Transverse colon (tissue), 4 donors: Measurements from ENCODE around the gene CACNG7.

Source experiments
- CTCF ChIP-seq, 5 experiments: fragments of 200-600 bp in 3 of 5; fragments of 450-650 bp in 2 of 5; sonication (generic) in 3 of 5; IDR thresholded peaks; 1 replicate in 2 of 5; 2 replicates in 3 of 5; pipeline ENCODE4 v1.5.1; 2016 to 2017; ENCODE audit warnings: antibody characterized with exemption in 5 of 5, inconsistent platforms in 3 of 5, mild to moderate bottlenecking in 2 of 5, moderate library complexity in 1 of 5
- EP300 ChIP-seq: sonication (generic); formaldehyde crosslinking; IDR thresholded peaks from one replicate; pipeline ENCODE4 v1.6.1; 2017; ENCODE audit warnings: antibody characterized with exemption, low read depth
- POLR2A ChIP-seq: fragments of 450-650 bp; IDR thresholded peaks from one replicate; pipeline ENCODE4 v1.6.1; 2016; ENCODE audit warnings: antibody characterized with exemption, mild to moderate bottlenecking, moderate library complexity
- POLR2AphosphoS5 ChIP-seq, 3 donors: sonication (generic); formaldehyde crosslinking; IDR thresholded peaks; one replicate each; pipeline ENCODE4 v1.6.1; 2016; ENCODE audit warnings: antibody characterized with exemption in 3 of 3

- TF ChIP-seq POLR2A: no peak
- TF ChIP-seq CTCF (IDR thresholded peaks at IDR 0.05): no peak
- no peak for TF ChIP-seq EP300
- TF ChIP-seq POLR2AphosphoS5 (IDR thresholded peaks at IDR 0.05): no peak
Observed at GRCh38 chr19:53977429-53977990, 68.4 kb downstream of the CACNG7 start.
